ENCODE data around the gene MICALL1. TPM values are rescaled to one million over a fixed set of nuclear protein-coding genes. Genes with fewer than 3 reads are reported as not detected.
A peak's percentile ranks its signal among the peaks of the same experiment; 100 is the strongest.
"Not testable (repeated sequence)": the region's sequence is repeated elsewhere in the genome, so short reads cannot be mapped to it uniquely, and the experiment has no call there.

MICALL1 gene
- total and polyA plus RNA-seq, 5 experiments from 2014 or later, result 1.3 to 28.5 (median 4.7) TPM

DNA sequence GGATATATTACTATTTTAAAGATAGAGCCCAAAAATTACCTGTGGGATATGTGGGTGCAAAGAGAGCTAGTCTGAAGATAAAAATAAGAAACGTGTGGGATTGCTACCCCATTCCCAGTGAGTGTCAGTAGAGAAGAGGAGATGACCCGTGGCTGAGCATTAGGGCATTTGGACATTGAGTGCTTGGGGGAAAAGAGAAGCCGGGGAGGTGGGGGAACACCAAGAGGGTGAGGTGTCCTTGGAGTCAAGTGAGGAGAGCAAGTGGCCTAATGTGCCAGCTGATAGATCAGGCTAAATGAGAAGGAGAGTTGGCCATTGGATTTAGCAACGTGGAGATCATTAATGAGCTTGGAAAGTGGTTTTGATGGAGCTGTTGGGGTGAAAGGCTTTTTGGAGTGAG is 48.6 kb downstream of the MICALL1 start:
- H3K36me3 Mint-ChIP-seq, result peaks cover 11 to 36% (median 14%) of the 10 kb centered on the region in 3 donors
- peak overlapping the region; percentile 0 to 99 (median 74) for H3K27ac Mint-ChIP-seq
- ATAC-seq, result no peak
- H3K4me1 Mint-ChIP-seq, result peaks cover 27 to 56% (median 47%) of the 10 kb centered on the region in 4 donors
- no peaks in the 10 kb centered on the region for H3K9me3 Mint-ChIP-seq
- POLR2A ChIA-PET, result interaction anchor here (0.6 to 1.1 kb wide), 3 partner anchors 78 to 544 kb away, joined by 3 to 7 read pairs (median 6); no protein-coding TSS in a partner anchor
- no peak for DNase-seq
- peak overlapping the region; percentile 91 to 100 (median 100) for H3K4me3 Mint-ChIP-seq
- H3K27me3 Mint-ChIP-seq, result peaks cover 2 to 14% (median 9%) of the 10 kb centered on the region in 5 donors

DNA sequence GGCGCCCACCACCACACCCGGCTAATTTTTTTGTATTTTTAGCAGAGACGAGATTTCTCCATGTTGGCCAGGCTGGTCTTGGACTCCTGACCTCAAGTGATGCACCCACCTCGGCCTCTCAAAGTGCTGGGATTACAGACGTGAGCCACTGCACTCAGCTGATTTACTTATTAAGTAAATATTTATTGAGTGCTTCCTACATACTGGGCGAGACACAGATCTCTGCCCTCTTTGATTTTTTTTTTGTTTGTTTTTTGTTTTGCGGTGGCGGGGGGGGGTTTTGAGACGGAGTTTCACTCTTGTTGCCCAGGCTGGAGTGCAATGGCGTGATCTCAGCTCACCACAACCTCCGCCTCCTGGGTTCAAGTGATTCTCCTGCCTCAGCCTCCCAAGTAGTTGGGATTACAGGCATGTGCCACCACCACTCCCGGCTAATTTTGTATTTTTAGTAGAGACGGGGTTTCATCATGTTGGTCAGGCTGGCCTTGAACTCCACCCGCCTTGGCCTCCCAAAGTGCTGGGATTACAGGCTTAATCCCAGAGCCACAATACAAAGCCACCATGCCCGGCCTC is 49.8 kb downstream of the MICALL1 start:
- POLR2A ChIA-PET, result interaction anchor here (0.7 kb wide), 1 partner anchor 106 kb away, joined by 3 read pairs; no protein-coding TSS in a partner anchor
- H3K36me3 Mint-ChIP-seq, result peaks cover 11 to 49% (median 18%) of the 10 kb centered on the region in 3 donors
- H3K27ac Mint-ChIP-seq, ATAC-seq, DNase-seq, H3K4me3 Mint-ChIP-seq, H3K9me3 Mint-ChIP-seq: not testable (repeated sequence)
- H3K4me1 Mint-ChIP-seq, result peaks cover 27 to 56% (median 47%) of the 10 kb centered on the region in 4 donors
- peaks cover 2 to 14% (median 9%) of the 10 kb centered on the region in 5 donors for H3K27me3 Mint-ChIP-seq

DNA sequence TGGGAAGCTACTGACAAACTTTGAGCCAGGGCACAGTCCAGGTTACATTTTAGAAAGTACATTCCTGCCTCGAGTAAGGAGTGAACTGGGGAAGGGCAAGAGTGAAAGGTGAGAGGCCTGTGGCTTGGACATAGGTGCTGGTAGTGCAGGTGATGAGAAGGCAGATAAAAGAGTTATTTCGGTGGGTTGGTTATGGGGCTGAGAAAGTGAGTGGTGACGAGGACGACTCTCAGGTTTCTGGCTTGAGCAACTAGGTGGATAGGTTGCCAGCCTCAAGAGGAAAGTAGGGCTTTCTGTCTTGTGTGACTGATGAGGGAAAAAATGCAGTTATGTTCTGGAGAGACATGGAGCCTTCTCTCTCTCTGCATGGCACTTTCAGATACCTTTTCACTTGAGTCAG is 51.1 kb downstream of the MICALL1 start:
- no peak for ATAC-seq

GRCh38 chr22:37959231-37959825 is 53.2 kb downstream of the MICALL1 start:
- POLR2A ChIA-PET, result interaction anchor here (0.5 to 0.8 kb wide), 3 partner anchors 115 to 1413 kb away, joined by 3 to 4 read pairs (median 3); no protein-coding TSS in a partner anchor
- peak overlapping the region in 1 of 10 donors; percentile 15 for H3K27ac Mint-ChIP-seq
- DNase-seq (no peak), ATAC-seq (no peak)
- peaks cover 11 to 76% (median 21%) of the 10 kb centered on the region in 3 donors for H3K36me3 Mint-ChIP-seq
- H3K4me1 Mint-ChIP-seq, result peaks cover 18 to 38% (median 29%) of the 10 kb centered on the region in 4 donors
- H3K9me3 Mint-ChIP-seq, result no peaks in the 10 kb centered on the region
- H3K4me3 Mint-ChIP-seq, result no peak overlapping the region
- no peaks in the 10 kb centered on the region for H3K27me3 Mint-ChIP-seq

More for the DNA sequence above, 51.1 kb downstream of the MICALL1 start:
- Mint-ChIP-seq H3K36me3 (peaks cover 11 to 62% (median 23%) of the 10 kb centered on the region in 3 donors), H3K27ac (peak overlapping the region in 1 of 10 donors; percentile 86), H3K4me1 (peaks cover 25 to 56% (median 46%) of the 10 kb centered on the region in 4 donors), H3K4me3 (peak overlapping the region in 2 of 10 donors; percentile 4 to 35), H3K27me3 (peaks cover 2 to 8% (median 5%) of the 10 kb centered on the region in 5 donors), H3K9me3 (no peaks in the 10 kb centered on the region)
- POLR2A ChIA-PET, result no interaction called here
- no peak for DNase-seq

GRCh38 chr22:37961062-37961461 is 55.0 kb downstream of the MICALL1 start:
- POLR2A ChIA-PET, result no interaction called here
- H3K4me1 Mint-ChIP-seq, result peaks cover 11 to 38% (median 23%) of the 10 kb centered on the region in 4 donors
- H3K27me3 Mint-ChIP-seq, result no peaks in the 10 kb centered on the region
- no peak for ATAC-seq
- peak overlapping the region in 1 of 10 donors; percentile 45 for H3K27ac Mint-ChIP-seq
- peaks cover 11 to 81% (median 21%) of the 10 kb centered on the region in 3 donors for H3K36me3 Mint-ChIP-seq
- H3K4me3 Mint-ChIP-seq, result no peak overlapping the region
- no peak for DNase-seq
- H3K9me3 Mint-ChIP-seq, result no peaks in the 10 kb centered on the region

- no peak for ATAC-seq
Measured at GRCh38 chr22:37965940-37966664, 60.0 kb downstream of the MICALL1 start.

GRCh38 chr22:37967147-37967546 is 61.0 kb downstream of the MICALL1 start:
- no peak overlapping the region for H3K27ac Mint-ChIP-seq
- no peaks in the 10 kb centered on the region for H3K9me3 Mint-ChIP-seq
- H3K4me1 Mint-ChIP-seq, result peaks cover 2 to 16% (median 8%) of the 10 kb centered on the region in 4 donors

More at GRCh38 chr22:37965940-37966664, 60.0 kb downstream of the MICALL1 start:
- H3K27me3 Mint-ChIP-seq, result no peaks in the 10 kb centered on the region
- peak overlapping the region in 1 of 10 donors; percentile 21 for H3K27ac Mint-ChIP-seq
- H3K4me3 Mint-ChIP-seq, result no peak overlapping the region
- peaks cover 4 to 69% (median 21%) of the 10 kb centered on the region in 3 donors for H3K36me3 Mint-ChIP-seq
- no peaks in the 10 kb centered on the region for H3K9me3 Mint-ChIP-seq
- peaks cover 2 to 16% (median 7%) of the 10 kb centered on the region in 4 donors for H3K4me1 Mint-ChIP-seq
- POLR2A ChIA-PET, result interaction anchor here (0.6 kb wide), 2 partner anchors 17 to 363 kb away, joined by 3 to 4 read pairs; no protein-coding TSS in a partner anchor
- no peak for DNase-seq

DNA sequence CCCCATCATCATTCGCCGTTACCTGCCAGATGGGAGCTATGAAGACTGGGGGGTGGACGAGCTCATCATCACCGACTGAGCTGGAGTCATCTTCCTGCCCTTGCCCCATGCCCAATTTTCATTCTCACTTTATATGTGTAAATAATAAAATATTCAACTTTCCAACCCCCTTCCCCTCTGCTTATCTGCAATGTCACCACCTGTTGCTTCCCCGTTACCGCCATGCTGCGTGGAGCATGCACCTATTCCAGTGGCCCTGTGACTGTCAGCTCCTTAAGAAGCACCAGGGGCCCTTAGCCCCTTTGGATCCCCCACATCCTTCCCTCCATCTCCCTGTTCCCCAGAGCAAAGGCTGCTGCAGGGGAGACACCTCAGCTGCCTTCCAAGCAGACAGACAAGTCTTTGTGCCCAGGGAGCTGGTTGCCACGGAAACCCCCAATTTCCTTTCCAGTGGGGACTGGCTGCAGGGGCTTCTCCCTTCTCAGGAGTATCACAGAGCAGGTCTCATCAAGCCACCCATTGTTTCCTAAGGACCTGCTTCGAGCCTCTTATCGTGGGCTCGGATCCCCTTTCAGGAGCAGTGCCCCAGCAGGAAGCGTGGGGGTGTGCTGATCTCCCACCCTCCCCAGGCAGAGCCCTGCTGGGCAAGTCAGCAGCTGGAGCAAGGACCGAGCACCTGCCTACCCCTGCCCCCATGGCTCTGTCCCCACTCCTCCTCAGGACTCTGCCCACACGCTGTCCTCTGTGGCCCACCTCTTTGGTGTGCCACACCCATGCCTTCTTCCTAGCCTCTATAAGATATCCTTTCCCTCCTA is 61.7 kb downstream of the MICALL1 start:
- Mint-ChIP-seq H3K4me3 (no peak overlapping the region), H3K27ac (no peak overlapping the region), H3K36me3 (peaks cover 4 to 52% (median 17%) of the 10 kb centered on the region in 3 donors), H3K9me3 (no peaks in the 10 kb centered on the region), H3K4me1 (peaks cover 2 to 16% (median 8%) of the 10 kb centered on the region in 4 donors), H3K27me3 (no peaks in the 10 kb centered on the region)
- DNase-seq (no peak), ATAC-seq (no peak)
- POLR2A ChIA-PET, result no interaction called here

More at GRCh38 chr22:37967147-37967546, 61.0 kb downstream of the MICALL1 start:
- Mint-ChIP-seq H3K4me3 (no peak overlapping the region), H3K27me3 (no peaks in the 10 kb centered on the region), H3K36me3 (peaks cover 4 to 58% (median 17%) of the 10 kb centered on the region in 3 donors)
- DNase-seq (no peak), ATAC-seq (no peak)
- POLR2A ChIA-PET, result no interaction called here

GRCh38 chr22:37968452-37969251 is 62.6 kb downstream of the MICALL1 start:
- Mint-ChIP-seq H3K9me3 (no peaks in the 10 kb centered on the region), H3K4me3 (no peak overlapping the region), H3K36me3 (peaks cover 4 to 46% (median 17%) of the 10 kb centered on the region in 3 donors), H3K27me3 (no peaks in the 10 kb centered on the region), H3K27ac (no peak overlapping the region), H3K4me1 (peaks cover 2 to 16% (median 8%) of the 10 kb centered on the region in 4 donors)
- DNase-seq (no peak), ATAC-seq (no peak)
- POLR2A ChIA-PET, result interaction anchor here (0.7 kb wide), 1 partner anchor 15 kb away, joined by 3 read pairs; the partner anchor contains the start of genes C22orf23 and POLR2F

DNA sequence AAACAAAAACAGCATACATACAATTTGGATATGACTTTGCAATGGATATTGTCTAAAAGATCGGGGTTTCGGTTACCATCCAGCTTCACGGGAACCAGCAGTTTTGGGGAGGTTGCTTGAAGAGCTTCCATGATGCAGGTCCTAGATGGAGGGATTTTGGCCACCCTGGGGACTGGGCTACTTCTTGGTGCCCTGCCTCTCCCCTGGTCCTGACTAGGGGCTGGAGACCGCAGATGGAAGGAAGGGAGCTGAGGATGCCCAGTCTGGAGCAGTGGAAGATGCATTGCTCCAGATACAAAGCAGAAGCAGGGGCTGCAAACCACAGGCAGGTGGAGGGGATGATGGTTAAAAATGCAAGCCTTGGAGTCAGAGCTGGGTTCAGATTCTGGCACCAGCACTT is 64.8 kb downstream of the MICALL1 start:
- ATAC-seq (no peak), DNase-seq (no peak)
- Mint-ChIP-seq H3K27ac (no peak overlapping the region), H3K27me3 (no peaks in the 10 kb centered on the region), H3K4me1 (peaks cover 0 to 12% (median 6%) of the 10 kb centered on the region in 4 donors), H3K36me3 (peaks cover 4 to 47% (median 23%) of the 10 kb centered on the region in 3 donors), H3K9me3 (no peaks in the 10 kb centered on the region), H3K4me3 (no peak overlapping the region)
- POLR2A ChIA-PET, result no interaction called here
